MM.1S (cell line): ENCODE measurements around the gene GDI1.

Source experiments
- CTCF ChIP-seq: fragments of 300-600 bp; sonication (generic); IDR thresholded peaks from 2 replicates; pipeline ENCODE4 v1.5.1; 2016; ENCODE audit warnings: antibody characterized with exemption, low read length, mixed read lengths
- EZH2 ChIP-seq: fragments of 300-600 bp; sonication (generic); optimal IDR thresholded peaks from 2 replicates; pipeline ENCODE3; 2017; ENCODE audit warnings: low read depth, mild to moderate bottlenecking, antibody characterized with exemption, low read length, mixed read lengths
- EZH2phosphoT487 ChIP-seq: fragments of 300-600 bp; sonication (generic); IDR thresholded peaks from 2 replicates; pipeline ENCODE4 v1.6.1; 2018; ENCODE audit warnings: antibody characterized with exemption, low read length

- TF ChIP-seq CTCF (no peak), EZH2 (no peak), EZH2phosphoT487 (no peak)
These were observed 5.6 kb upstream of the GDI1 start for GRCh38 chrX:154431341-154431740.
